Common myeloid progenitor, CD34-positive (primary cell): ENCODE data around the gene C1orf115.

Experiments used
- CTCF ChIA-PET: fragments of 350-600 bp; sonication (Branson Sonifier 250); formaldehyde crosslinking; loops from one replicate; lab custom pipeline; 2021; ENCODE audit warnings: antibody characterized with exemption; lab: Charles Lee
- POLR2A ChIA-PET: fragments of 350-600 bp; sonication (Branson Sonifier 250); formaldehyde crosslinking; loops from one replicate; lab custom pipeline; 2021; ENCODE audit warnings: antibody characterized with exemption; lab: Charles Lee
- DNase-seq, 3 donors: peaks; one replicate each; pipeline versions ENCODE4 v3.0.0 to v3.0.0-alpha.2; 2013
- H3K27ac ChIP-seq, 2 experiments: 1 replicate in 1 of 2; 2 replicates in 1 of 2; pipeline ENCODE4 v1.7.0; 2013; ENCODE audit warnings: inconsistent platforms in 2 of 2, low read length in 2 of 2, mild to moderate bottlenecking in 2 of 2, low read depth in 1 of 2, moderate library complexity in 1 of 2; ENCODE audit not compliant: severe bottlenecking in 2 of 2, insufficient read depth in 1 of 2, poor library complexity in 1 of 2
- H3K27me3 ChIP-seq, 5 experiments: replicated peaks in 2 of 5; 1 replicate in 3 of 5; 2 replicates in 2 of 5; pipeline versions ENCODE4 v1.6.1 to v1.7.0; 2013; ENCODE audit warnings: low read length in 4 of 5, mild to moderate bottlenecking in 2 of 5, moderate library complexity in 2 of 5, inconsistent platforms in 1 of 5; ENCODE audit not compliant: insufficient read depth in 5 of 5, control insufficient read depth in 4 of 5
- H3K36me3 ChIP-seq, 4 experiments: 1 replicate in 2 of 4; 2 replicates in 2 of 4; pipeline versions ENCODE4 v1.6.1 to v1.7.0; 2013; ENCODE audit warnings: low read length in 3 of 4, control low read depth in 1 of 4, mild to moderate bottlenecking in 1 of 4; ENCODE audit not compliant: control insufficient read depth in 4 of 4, insufficient read depth in 4 of 4
- H3K4me1 ChIP-seq, 4 experiments: 1 replicate in 3 of 4; 2 replicates in 1 of 4; pipeline versions ENCODE4 v1.6.1 to v1.7.1; 2013; ENCODE audit warnings: low read length in 3 of 4, mild to moderate bottlenecking in 3 of 4, control low read depth in 1 of 4, inconsistent platforms in 1 of 4, moderate library complexity in 1 of 4; ENCODE audit not compliant: control insufficient read depth in 4 of 4, insufficient read depth in 4 of 4; ENCODE audit errors: control extremely low read depth in 1 of 4
- H3K4me3 ChIP-seq, 7 experiments: 1 replicate in 4 of 7; 2 replicates in 3 of 7; pipeline versions ENCODE4 v1.5.1 to v1.7.0; 2013; ENCODE audit warnings: mild to moderate bottlenecking in 7 of 7, low read length in 6 of 7, moderate library complexity in 6 of 7, inconsistent platforms in 2 of 7, low read depth in 2 of 7, control low read depth in 1 of 7; ENCODE audit not compliant: insufficient read depth in 4 of 7, control insufficient read depth in 1 of 7; ENCODE audit errors: extremely low read depth in 1 of 7
- H3K9me3 ChIP-seq, 5 experiments: 1 replicate in 4 of 5; 2 replicates in 1 of 5; pipeline versions ENCODE4 v1.6.1 to v1.7.1; 2013; ENCODE audit warnings: low read length in 4 of 5, mild to moderate bottlenecking in 2 of 5, inconsistent platforms in 1 of 5, low read depth in 1 of 5, moderate library complexity in 1 of 5; ENCODE audit not compliant: control insufficient read depth in 4 of 5, insufficient read depth in 2 of 5; ENCODE audit errors: control extremely low read depth in 1 of 5
- WGBS: methylation state at CpG from one replicate; pipeline ENCODE4 v1.1.5; 2013; ENCODE audit not compliant: insufficient coverage; 5-methylcytosine and 5-hydroxymethylcytosine counted together

The C1orf115 gene

DNA sequence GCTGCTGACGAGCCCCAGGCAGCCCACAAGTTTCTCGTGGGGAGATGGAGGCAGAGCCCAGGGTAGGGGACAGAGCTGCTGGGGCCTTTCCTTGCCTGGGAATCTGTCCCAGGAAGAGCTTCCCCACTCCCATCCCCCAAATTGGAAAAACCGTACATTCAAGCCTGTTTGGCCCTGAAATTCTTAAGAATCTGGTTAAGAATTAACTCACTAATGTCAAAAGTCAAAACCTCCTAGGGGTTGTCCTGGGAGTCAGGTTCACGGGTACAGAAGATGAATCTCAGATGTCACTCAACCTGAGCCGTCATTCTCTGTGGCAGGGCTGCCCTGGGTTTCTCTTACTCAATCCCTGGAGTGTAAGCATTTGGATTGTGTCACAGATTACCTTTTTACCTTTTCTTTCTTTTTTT is 8.4 kb downstream of the C1orf115 start:
- ChIA-PET CTCF (interaction anchor here (1.0 to 1.6 kb wide), 2 partner anchors 17 to 21 kb away, joined by 3 read pairs; no protein-coding TSS in a partner anchor), POLR2A (no interaction called here)
- Histone ChIP-seq H3K4me1 (peaks cover 0 to 11% (median 4%) of the 10 kb centered on the region in 4 experiments), H3K27me3 (peaks cover 0 to 17% (median 2%) of the 10 kb centered on the region in 5 experiments), H3K36me3 (no peaks in the 10 kb centered on the region), H3K4me3 (no peak overlapping the region), H3K27ac (no peak overlapping the region), H3K9me3 (no peaks in the 10 kb centered on the region)
- no peak for DNase-seq
- 100% methylated on average over 4 of the region's 5 CpGs for WGBS

DNA sequence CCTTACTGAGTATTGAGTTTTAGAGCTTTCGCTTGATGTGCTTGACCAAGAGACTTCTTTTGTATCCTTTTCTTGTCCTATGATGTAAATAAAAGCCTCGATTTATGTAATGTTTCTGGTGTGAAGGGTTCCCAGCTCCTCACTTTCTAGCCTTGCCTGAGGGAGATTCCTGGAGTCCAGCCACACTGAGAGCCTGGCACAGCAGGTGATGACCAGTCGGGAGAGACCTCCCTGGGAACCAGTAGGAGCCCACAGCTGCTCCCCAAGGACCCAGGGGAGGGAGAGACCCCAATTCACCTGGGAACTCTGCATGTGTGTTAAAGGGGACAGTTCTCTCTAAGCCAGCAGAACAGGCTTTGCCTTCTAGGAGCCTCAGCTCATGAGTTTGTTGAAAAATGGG is 8.9 kb downstream of the C1orf115 start:
- Histone ChIP-seq H3K27me3 (peaks cover 0 to 15% (median 2%) of the 10 kb centered on the region in 5 experiments), H3K27ac (no peak overlapping the region), H3K4me3 (no peak overlapping the region), H3K36me3 (no peaks in the 10 kb centered on the region), H3K4me1 (peaks cover 0 to 11% (median 4%) of the 10 kb centered on the region in 4 experiments), H3K9me3 (no peaks in the 10 kb centered on the region)
- ChIA-PET POLR2A (no interaction called here), CTCF (interaction anchor here (1.6 kb wide), 1 partner anchor 18 kb away, joined by 3 read pairs; no protein-coding TSS in a partner anchor)
- DNase-seq: no peak
- 83% methylated on average over 1 of the region's 3 CpGs for WGBS

DNA sequence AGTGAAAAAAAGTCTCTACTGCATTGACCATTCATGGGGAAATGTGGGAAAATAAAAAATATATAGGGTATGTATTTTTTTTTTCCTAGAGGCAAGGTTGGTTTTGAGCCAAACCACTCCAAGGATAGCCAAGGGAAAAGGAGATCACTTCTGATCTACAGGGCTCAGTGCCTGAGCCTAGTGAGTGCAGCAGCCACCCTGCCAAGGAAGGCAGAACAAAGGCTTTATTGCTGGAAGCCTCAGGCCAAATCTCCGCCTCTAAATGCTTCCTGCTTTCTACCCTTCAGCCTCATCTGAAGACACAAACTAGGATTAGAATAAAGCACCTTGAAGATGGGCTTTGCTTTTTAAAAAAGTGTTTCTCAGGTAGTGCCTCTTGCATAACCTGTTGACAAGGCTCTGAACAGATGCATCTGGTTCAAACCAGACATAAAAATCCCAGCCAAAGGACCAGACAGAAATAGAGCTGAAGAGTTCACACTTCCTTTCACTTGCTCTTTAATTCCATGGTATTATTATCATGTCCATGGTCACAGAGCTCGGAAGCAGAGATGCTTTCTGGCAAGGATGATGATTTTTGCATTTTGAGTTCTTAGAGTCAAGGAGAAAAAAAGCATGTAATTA is 10.5 kb downstream of the C1orf115 start:
- no peak for DNase-seq
- H3K36me3 ChIP-seq: no peaks in the 10 kb centered on the region
- no peaks in the 10 kb centered on the region for H3K9me3 ChIP-seq
- ChIA-PET POLR2A (no interaction called here), CTCF (interaction anchor here (1.6 kb wide), 1 partner anchor 19 kb away, joined by 3 read pairs; no protein-coding TSS in a partner anchor)
- peaks cover 0 to 5% (median 0%) of the 10 kb centered on the region in 5 experiments for H3K27me3 ChIP-seq
- 90% methylated on average over 1 of the region's 2 CpGs for WGBS
- no peak overlapping the region for H3K27ac ChIP-seq
- peaks cover 0 to 11% (median 4%) of the 10 kb centered on the region in 4 experiments for H3K4me1 ChIP-seq
- no peak overlapping the region for H3K4me3 ChIP-seq

DNA sequence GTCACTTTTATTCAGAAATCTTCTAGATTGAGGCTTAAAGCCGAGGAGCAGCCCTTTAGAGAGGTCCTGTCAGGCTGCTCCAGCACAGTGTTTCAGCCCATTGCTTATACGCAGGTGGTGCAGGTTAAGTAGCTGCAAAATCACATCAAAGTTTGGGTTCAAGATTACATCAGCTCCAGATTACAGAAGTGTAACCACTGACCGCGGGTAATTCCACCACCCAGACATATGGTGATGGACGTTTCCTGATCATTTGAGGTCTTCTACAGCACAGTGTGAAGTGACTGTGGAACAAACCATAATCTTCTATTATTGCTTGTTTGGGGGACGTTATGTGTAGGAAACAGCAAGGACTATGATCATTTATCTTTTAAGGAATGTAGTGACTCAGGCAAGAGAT is 11.8 kb downstream of the C1orf115 start:
- CTCF ChIA-PET: interaction anchor here (1.3 to 2.1 kb wide), 3 partner anchors 9 to 32 kb away, joined by 6 read pairs; no protein-coding TSS in a partner anchor
- 38% methylated on average over 5 of the region's 6 CpGs for WGBS

DNA sequence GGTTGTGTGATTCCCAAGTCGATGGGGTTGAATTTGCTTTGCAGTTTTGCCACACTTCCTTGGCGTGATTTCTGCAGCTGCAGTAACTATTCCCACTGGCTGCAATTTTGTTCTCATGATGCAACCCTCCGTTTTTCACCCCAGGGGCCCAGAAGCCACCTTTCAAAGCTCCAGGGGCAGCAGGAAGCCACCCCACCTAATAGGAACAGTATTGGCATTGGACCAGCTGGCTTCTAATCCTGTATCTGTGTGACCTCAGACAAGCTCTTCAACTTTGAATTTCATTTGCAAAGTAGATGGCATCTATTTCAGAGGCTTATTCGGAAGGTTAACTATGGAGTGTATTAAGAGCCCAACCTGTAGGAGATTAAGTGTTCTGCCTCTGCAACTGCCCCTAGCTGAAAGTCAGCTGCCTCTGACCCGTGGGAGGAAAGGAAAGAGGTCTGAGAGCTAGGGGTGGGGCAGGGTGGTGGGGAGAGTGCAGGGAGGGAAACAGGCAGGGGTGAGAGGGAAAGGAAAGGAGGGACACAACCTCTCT is 12.6 kb downstream of the C1orf115 start:
- no peak overlapping the region for H3K27ac ChIP-seq
- ChIA-PET CTCF (interaction anchor here (0.8 to 2.1 kb wide), 6 partner anchors 9 to 74 kb away, joined by 3 to 6 read pairs (median 5); no protein-coding TSS in a partner anchor), POLR2A (no interaction called here)
- no peak for DNase-seq
- WGBS: 60% methylated on average over 2 of the region's 5 CpGs
- H3K9me3 ChIP-seq: no peaks in the 10 kb centered on the region
- H3K4me1 ChIP-seq: peaks cover 0 to 11% (median 4%) of the 10 kb centered on the region in 4 experiments
- H3K36me3 ChIP-seq: no peaks in the 10 kb centered on the region
- no peak overlapping the region for H3K4me3 ChIP-seq
- H3K27me3 ChIP-seq: peaks cover 0 to 5% (median 0%) of the 10 kb centered on the region in 5 experiments

More for the DNA sequence above, 11.8 kb downstream of the C1orf115 start:
- Histone ChIP-seq H3K27me3 (peaks cover 0 to 5% (median 0%) of the 10 kb centered on the region in 5 experiments), H3K4me3 (no peak overlapping the region), H3K27ac (no peak overlapping the region), H3K4me1 (peaks cover 0 to 11% (median 4%) of the 10 kb centered on the region in 4 experiments), H3K9me3 (no peaks in the 10 kb centered on the region), H3K36me3 (no peaks in the 10 kb centered on the region)
- DNase-seq: peak in 2 of 3 donors; percentile 35 to 50
- POLR2A ChIA-PET: no interaction called here

DNA sequence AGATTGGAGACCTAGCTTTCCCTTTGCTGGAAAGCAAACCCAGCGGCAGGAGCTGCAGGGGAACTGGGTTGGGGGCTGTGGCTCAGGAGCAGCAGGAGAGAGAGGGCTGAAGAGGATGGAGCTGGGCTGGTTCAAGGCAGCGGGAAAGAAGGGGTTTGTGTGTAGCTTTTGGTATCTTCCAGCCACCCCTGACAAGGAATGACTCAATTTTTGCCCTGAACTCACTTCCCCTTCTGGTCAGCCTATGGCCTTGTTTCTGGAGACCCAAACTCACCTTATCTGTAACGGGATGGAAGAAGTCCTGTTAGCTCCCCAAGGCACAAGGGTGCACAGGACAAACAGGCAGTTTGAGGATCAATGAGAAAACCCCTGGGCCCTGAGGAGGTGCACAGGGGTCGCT is 13.1 kb downstream of the C1orf115 start:
- H3K4me3 ChIP-seq: no peak overlapping the region
- no peak overlapping the region for H3K27ac ChIP-seq
- no peak for DNase-seq
- peaks cover 0 to 11% (median 4%) of the 10 kb centered on the region in 4 experiments for H3K4me1 ChIP-seq
- H3K27me3 ChIP-seq: peaks cover 0 to 5% (median 0%) of the 10 kb centered on the region in 5 experiments
- no peaks in the 10 kb centered on the region for H3K36me3 ChIP-seq
- 90% methylated on average over 3 of the region's 4 CpGs for WGBS
- ChIA-PET POLR2A (no interaction called here), CTCF (interaction anchor here (1.0 to 2.1 kb wide), 5 partner anchors 10 to 73 kb away, joined by 3 to 6 read pairs (median 6); no protein-coding TSS in a partner anchor)
- H3K9me3 ChIP-seq: no peaks in the 10 kb centered on the region

DNA sequence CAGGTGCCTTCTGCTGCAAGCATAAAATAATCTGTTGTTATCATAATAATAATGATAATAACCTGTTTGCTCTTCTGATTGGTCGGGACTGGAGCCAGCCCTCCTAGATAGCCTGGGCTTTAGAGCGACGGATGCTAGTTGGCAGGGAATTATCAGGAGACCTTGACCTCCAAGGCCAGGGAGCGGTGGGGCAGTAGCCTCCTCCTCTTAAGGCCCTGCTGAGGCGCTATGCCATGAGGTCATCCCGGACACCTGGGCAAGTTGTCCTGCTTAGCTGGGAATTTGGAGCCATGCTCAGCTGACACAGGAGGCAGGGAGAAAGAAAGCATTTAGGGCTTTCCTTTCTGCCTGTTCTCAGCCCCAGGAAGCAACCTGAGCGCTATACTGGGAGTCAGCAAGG is 15.6 kb downstream of the C1orf115 start:
- H3K36me3 ChIP-seq: no peaks in the 10 kb centered on the region
- H3K27ac ChIP-seq: no peak overlapping the region
- POLR2A ChIA-PET: no interaction called here
- H3K4me3 ChIP-seq: no peak overlapping the region
- no peaks in the 10 kb centered on the region for H3K9me3 ChIP-seq
- CTCF ChIA-PET: no interaction called here
- WGBS: 92% methylated on average over 7 of the region's 7 CpGs
- H3K27me3 ChIP-seq: peaks cover 0 to 5% (median 0%) of the 10 kb centered on the region in 5 experiments
- no peak for DNase-seq
- peaks cover 0 to 7% (median 2%) of the 10 kb centered on the region in 4 experiments for H3K4me1 ChIP-seq
